ENCODE results near the gene FOXD1. TPM values are rescaled to one million over a fixed set of nuclear protein-coding genes. Genes with fewer than 3 reads are reported as not detected.

The FOXD1 gene
- total RNA-seq, 4 donors from 2014 or later, result 0.33 to 0.49 (median 0.41) TPM; not detected in 1

DNA sequence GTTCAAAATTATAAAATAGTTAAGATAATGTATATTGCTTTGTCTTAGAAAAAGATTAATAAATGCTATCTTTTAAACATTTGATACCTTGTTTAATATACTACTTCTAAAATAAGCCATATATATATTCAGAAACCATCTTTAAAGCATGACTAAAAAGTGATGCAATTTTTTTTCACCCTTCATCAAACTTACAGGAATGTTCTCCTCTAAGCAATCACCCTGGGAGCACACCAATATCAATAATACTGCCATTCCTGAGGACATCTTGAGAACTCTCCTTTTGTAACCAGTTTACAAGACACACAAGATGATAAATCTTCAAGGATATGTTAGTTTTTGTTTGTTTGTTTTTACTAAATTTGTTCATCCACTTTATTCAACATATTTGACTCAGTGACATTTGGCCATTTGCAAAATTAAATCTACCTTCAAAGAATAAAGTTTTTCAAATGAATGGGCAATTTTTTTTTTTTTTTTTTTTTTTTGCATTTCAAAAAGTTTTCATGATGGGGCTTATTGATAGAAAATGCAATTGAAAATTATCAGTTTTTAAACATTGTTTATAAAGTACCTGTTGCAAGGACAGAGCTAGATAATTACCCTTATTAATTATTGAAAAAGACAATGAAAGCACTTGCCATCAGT lies 17.2 kb downstream of the FOXD1 start:
- no peaks in the 10 kb centered on the region for H3K9me3 ChIP-seq
- no peaks in the 10 kb centered on the region for H3K4me1 ChIP-seq
- in situ Hi-C loops (cut with MboI; ENCODE audit: low sequenced_read_pairs in 4 of 4), result loop anchor here in 2 of 4 donors (25.0 kb wide), 1 partner anchor 219 kb away; no protein-coding TSS in a partner anchor
- no peak overlapping the region for H3K27ac ChIP-seq
- DNase-seq, result no peak
- intact Hi-C loops (cut with DNase I; ENCODE audit: low total_unique reads), result no loop called here
- H3K36me3 ChIP-seq, result no peaks in the 10 kb centered on the region
- ATAC-seq, result no peak
- no peak overlapping the region for H3K4me3 ChIP-seq
- TF ChIP-seq POLR2A (IDR thresholded peaks at IDR 0.05), result no peak
- no peak for TF ChIP-seq CTCF (IDR thresholded peaks at IDR 0.05 in 4 of 5, conservative IDR thresholded peaks at IDR 0.05 in 1 of 5)
- peaks cover 52 to 60% (median 56%) of the 10 kb centered on the region in 3 donors for H3K27me3 ChIP-seq

DNA sequence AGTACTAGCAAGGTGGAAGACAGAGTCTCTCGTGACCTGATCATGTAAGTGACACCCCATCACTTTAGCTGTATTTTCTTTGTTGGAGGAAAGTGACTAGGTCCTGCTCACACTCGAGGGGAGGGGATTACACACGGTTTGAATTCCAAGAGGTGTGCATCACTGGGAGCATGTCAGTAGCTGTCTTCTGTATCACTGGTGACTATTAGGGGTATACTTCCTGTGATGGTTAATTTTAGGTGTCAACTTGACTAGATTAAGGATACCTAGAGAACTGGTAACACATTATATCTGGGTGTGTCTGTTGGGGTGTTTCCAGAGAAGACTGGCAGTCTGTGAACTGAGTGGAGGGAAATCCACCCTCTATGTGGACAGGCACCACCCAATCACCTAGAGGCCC lies 22.5 kb downstream of the FOXD1 start:
- no peak for DNase-seq
- H3K27me3 ChIP-seq, result peaks cover 25 to 35% (median 35%) of the 10 kb centered on the region in 3 donors
- no peak overlapping the region for H3K27ac ChIP-seq
- ATAC-seq, result no peak
- in situ Hi-C loops (cut with MboI; ENCODE audit: low sequenced_read_pairs in 4 of 4) (loop anchor here in 2 of 4 donors (25.0 kb wide), 1 partner anchor 214 kb away; no protein-coding TSS in a partner anchor), intact Hi-C loops (cut with DNase I; ENCODE audit: low total_unique reads) (no loop called here)
- H3K4me1 ChIP-seq, result no peaks in the 10 kb centered on the region
- H3K9me3 ChIP-seq, result no peaks in the 10 kb centered on the region
- H3K36me3 ChIP-seq, result no peaks in the 10 kb centered on the region
- no peak overlapping the region for H3K4me3 ChIP-seq
- TF ChIP-seq CTCF (IDR thresholded peaks at IDR 0.05 in 4 of 5, conservative IDR thresholded peaks at IDR 0.05 in 1 of 5) (no peak), POLR2A (IDR thresholded peaks at IDR 0.05) (no peak)

DNA sequence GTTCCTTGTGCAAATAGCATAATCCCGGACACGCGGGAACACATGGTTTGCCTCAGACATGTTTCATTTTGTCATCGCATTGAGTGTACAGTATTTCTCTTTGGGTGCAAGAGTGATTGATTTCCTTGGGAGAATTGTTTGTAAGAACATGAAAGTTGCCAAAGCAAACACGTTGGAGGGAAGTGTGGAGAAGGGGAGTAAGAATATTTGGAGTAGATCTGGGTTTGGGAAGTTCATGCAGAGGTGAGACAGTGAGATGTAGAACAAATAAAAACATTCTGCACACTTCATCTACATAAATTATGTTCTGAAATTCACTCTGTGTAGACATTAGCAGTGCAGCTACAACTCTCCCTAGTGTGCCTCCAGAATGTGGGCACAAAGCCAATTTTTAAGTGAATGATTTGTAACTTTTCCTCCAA lies 24.0 kb downstream of the FOXD1 start:
- in situ Hi-C loops (cut with MboI; ENCODE audit: low sequenced_read_pairs in 4 of 4), result no loop called here
- H3K4me1 ChIP-seq, result peaks cover 4 to 7% of the 10 kb centered on the region in 2 donors
- no peak overlapping the region for H3K27ac ChIP-seq
- no peak for DNase-seq
- peaks cover 40 to 45% (median 41%) of the 10 kb centered on the region in 3 donors for H3K27me3 ChIP-seq
- intact Hi-C loops (cut with DNase I; ENCODE audit: low total_unique reads), result no loop called here
- no peak for ATAC-seq
- H3K4me3 ChIP-seq, result no peak overlapping the region
- TF ChIP-seq POLR2A (IDR thresholded peaks at IDR 0.05), result no peak
- TF ChIP-seq CTCF (IDR thresholded peaks at IDR 0.05 in 4 of 5, conservative IDR thresholded peaks at IDR 0.05 in 1 of 5), result no peak
- H3K9me3 ChIP-seq, result no peaks in the 10 kb centered on the region
- H3K36me3 ChIP-seq, result no peaks in the 10 kb centered on the region

GRCh38 chr5:73422164-73422563 lies 26.4 kb downstream of the FOXD1 start:
- DNase-seq, result no peak
- Histone ChIP-seq H3K36me3 (no peaks in the 10 kb centered on the region), H3K4me1 (peaks cover 11 to 14% of the 10 kb centered on the region in 2 donors), H3K4me3 (no peak overlapping the region), H3K27me3 (peaks cover 51 to 60% (median 58%) of the 10 kb centered on the region in 3 donors), H3K9me3 (no peaks in the 10 kb centered on the region), H3K27ac (no peak overlapping the region)
- ATAC-seq, result no peak
- intact Hi-C loops (cut with DNase I; ENCODE audit: low total_unique reads) (no loop called here), in situ Hi-C loops (cut with MboI; ENCODE audit: low sequenced_read_pairs in 4 of 4) (no loop called here)
- TF ChIP-seq POLR2A (IDR thresholded peaks at IDR 0.05) (no peak), CTCF (IDR thresholded peaks at IDR 0.05 in 4 of 5, conservative IDR thresholded peaks at IDR 0.05 in 1 of 5) (no peak)
